ENCODE results near the gene DGAT2.
A peak's percentile ranks its signal among the peaks of the same experiment; 100 is the strongest.
"Not testable (repeated sequence)": the region's sequence is repeated elsewhere in the genome, so short reads cannot be mapped to it uniquely, and the experiment has no call there.

DGAT2 gene

GRCh38 chr11:75768112-75768908 lies at the start of gene DGAT2:
Gene DGAT2, plus strand, starts transcription at chr11:75768778. Its CDS starts 214 bp downstream, at chr11:75768992.
- peak; percentile 51 to 71 (median 59) for DNase-seq

GRCh38 chr11:75719340-75720239 lies 49.0 kb upstream of the DGAT2 start:
- no peak for DNase-seq

GRCh38 chr11:75720639-75721038 lies 47.9 kb upstream of the DGAT2 start:
- no peak for DNase-seq

GRCh38 chr11:75721852-75722668 lies 46.5 kb upstream of the DGAT2 start:
- DNase-seq, result no peak

- DNase-seq, result no peak
These were observed 45.9 kb upstream of the DGAT2 start for GRCh38 chr11:75722669-75723042.

DNA sequence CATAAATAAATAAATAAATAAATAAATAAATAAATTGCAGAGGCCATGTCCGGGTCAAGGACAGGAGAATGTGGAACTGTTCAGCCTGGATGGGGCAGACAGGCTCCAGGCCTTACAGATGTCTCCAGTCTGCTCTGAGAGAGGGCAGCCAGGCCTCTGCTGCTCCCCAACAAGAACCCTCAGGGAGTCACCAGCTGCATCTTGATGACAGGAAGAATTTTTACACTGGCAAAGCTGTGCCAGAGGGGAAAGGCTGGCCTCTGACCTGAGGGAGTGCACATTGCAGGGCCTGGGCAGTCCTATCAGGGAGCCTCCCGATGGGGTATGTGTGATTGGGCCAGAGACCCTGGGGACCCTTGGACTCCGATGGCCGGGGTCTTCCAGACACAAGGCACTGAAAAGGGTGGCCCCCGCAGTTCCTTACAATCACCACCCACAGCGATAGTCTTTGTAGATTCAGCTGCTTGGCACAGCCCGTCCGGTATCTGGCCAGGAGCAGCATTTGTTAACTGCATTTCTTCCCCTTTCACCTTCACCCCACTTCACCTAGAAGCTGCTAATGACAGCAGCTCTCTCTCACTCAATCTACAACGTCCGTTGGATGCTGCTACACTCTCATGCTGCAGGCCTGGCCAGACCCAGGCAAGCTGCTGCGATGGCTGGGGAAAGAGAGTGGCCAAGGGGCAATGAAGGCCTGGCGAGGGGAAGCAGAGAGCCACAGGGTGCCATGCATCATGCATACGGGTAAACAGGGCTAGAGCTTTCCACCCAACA lies 42.8 kb upstream of the DGAT2 start:
- DNase-seq, result no peak

GRCh38 chr11:75728992-75729391 lies 39.6 kb upstream of the DGAT2 start:
- DNase-seq, result no peak

DNA sequence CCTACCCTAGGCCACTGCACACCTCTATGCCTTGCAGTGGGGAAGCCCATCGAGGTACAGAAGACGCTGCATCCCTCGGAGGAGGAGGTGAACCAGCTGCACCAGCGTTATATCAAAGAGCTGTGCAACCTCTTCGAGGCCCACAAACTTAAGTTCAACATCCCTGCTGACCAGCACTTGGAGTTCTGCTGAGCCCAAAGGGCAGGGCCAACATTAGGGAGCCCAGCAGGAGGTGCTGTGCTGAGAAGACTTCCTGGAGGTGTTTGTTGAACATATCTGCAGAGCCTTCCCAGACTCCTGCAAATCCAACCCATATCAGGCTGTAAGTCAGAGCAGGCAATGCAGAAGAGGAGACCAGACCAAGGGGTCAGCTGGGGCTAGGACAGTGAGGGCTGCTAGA lies 37.5 kb upstream of the DGAT2 start:
- DNase-seq, result no peak

DNA sequence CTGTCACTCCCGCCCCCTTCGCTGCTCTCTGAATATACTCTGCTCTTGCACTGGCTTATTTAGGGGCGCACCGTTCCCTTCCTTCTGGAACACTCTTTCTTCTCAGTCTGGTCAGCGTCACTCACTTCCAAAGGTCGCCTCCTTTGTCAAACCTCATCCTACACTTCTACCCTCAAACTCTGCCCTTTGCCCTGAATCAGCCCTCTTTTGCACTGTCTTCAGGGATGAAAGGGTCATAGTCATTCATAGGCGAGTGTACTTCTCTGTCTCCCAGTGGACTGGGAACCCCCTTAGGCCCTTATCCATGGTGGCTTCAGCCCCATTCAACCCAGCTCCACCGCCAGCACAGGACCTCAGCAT lies 35.5 kb upstream of the DGAT2 start:
- DNase-seq, result no peak

- DNase-seq, result no peak
These were observed 35.0 kb upstream of the DGAT2 start for GRCh38 chr11:75733431-75734107.

- DNase-seq, result no peak
These were observed 33.9 kb upstream of the DGAT2 start for GRCh38 chr11:75734491-75735180.

DNA sequence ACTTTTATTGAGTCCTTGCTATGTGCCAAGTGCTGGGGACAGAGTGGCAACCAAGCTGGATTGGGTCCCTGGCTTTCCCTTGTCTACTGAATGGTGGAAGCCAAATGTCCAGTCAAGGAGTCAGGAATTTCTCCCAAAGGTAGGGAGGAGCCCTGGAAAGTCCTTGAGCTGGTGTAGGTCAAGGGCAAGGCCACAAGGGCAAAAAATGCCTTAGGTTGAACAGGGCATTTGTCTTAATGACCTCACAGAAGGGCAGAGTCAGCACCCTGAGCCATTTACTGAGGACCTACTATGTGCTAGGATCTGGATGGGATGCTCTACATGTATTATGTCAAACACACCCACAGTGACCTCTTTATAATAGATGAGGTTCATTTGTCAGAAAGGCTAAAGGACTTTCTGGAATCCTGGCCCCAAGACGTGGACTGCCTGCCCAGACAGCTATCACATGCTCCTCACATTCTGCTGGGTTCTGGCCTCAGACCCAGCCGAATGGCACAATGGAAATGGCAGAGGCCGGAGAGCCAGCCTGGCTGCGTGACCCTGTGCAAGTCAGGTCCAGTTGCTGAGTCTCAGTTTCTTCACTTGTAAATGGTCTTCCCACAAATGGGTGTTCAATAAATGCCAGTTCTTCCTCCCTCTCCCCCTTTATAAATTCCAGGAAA lies 33.3 kb upstream of the DGAT2 start:
- no peak for DNase-seq

GRCh38 chr11:75737314-75737713 lies 31.3 kb upstream of the DGAT2 start:
- DNase-seq, result no peak

- no peak for DNase-seq
These were observed 27.9 kb upstream of the DGAT2 start for GRCh38 chr11:75740681-75741080.

GRCh38 chr11:75743159-75743558 lies 25.4 kb upstream of the DGAT2 start:
- DNase-seq, result not testable (repeated sequence)

DNA sequence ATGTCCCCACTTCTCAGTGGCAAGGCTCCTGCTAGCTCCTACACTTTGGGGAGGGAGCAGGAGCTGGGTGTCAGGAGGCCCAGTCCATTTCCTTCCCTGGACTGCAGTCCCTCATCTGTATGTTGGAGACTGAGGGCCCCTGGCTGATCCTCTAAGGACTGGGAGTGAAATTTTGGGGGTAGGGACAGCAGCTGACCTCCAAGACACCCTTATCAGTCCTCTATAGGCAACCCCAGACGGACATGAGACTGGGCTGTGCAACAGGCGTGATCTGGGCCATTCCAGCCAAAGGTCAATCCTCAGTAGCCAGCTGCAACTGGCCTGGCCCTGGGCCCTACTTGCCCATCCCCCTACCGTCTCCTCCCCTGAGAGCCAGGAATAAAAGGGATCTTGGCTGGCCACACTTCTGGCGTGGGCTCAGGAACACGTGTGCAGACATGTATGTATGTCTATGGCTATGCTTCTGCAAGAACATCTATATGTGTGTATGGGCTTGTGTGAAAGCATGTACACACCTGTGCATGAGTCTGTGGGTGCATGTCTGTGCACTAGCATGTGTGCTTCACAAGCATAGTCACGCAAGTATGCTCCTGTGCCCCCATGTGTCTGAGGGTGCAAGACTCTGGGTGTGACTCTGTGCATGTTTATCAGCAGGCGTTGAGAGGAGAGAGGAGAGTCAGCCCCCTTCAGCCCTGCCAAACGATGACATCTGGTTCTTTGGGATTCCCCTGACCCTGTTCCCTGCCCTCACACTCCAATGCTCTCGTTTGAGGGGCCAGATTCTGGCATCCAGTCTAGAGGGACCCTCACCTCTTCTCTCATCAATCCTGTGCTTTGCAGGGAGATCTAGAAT lies 24.6 kb upstream of the DGAT2 start:
- no peak for DNase-seq

- no peak for DNase-seq
These were observed 22.8 kb upstream of the DGAT2 start for GRCh38 chr11:75745807-75746206.

DNA sequence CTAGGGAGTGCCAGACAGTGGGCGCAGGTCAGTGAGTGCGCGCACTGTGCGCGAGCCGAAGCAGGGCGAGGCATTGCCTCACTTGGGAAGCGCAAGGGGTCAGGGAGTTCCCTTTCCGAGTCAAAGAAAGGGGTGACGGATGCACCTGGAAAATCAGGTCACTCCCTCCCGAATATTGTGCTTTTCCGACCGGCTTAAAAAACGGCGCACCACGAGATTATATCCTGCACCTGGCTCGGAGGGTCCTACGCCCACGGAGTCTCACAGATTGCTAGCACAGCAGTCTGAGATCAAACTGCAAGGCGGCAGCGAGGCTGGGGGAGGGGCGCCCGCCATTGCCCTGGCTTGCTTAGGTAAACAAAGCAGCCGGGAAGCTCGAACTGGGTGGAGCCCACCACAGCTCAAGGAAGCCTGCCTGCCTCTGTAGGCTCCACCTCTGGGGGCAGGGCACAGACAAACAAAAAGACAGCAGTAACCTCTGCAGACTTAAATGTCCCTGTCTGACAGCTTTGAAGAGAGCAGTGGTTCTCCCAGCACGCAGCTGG lies 19.8 kb upstream of the DGAT2 start:
- not testable (repeated sequence) for DNase-seq

- not testable (repeated sequence) for DNase-seq
These were observed 13.6 kb upstream of the DGAT2 start for GRCh38 chr11:75754933-75755332.

Measured in activated CD4-positive, CD25-positive, alpha-beta regulatory T cell (primary cell).